ENCODE results near the gene CCNE1.
"Not testable (repeated sequence)": the region's sequence is repeated elsewhere in the genome, so short reads cannot be mapped to it uniquely, and the experiment has no call there.

Gene CCNE1

DNA sequence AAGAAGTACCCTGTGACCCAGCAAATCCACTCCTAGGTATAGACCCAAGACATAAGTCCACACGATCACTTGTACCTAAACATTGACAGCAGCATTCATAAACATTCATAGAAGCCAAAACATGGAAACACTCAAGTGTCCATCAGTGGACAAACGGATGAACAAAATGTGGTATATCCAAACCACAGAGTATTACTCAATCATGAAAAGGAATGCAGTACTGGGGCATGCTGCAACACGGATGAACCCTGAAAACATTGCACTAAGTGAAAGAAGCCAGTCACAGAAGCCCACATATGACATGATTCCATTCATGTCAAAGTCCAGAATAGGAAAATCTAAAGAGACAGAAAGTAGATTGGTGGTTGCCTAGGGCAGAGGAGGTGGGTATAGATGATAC lies 22.8 kb upstream of the CCNE1 start:
- DNase-seq: no peak

DNA sequence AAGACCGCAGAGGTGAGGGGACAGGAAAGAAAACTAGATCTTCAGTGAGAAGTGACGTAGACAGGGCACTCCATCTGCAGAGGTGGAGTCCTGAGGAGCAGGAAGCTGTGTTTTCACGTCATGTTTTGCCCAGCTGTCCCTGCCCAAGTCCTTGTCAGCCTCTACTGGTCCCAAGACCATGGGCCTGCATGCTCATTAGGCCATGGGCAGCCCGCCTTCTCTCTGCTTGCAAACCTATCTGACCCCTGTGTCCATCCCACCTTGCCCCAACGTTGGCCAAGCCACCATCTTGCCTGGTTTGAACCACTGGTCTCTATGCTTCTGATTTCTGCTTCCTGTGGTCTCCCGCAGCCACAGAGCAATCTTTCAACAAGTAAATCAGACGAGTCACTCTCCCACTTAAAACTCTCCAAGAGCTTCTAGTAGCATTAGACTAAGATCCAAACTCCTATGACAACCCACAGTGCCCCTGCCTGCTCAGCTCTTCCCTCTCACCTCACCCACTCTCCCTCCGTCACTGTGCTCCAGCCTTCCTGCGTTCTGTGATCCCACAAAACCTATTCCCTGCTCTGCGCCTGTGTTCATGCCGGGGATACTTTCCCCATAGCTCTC lies 18.6 kb upstream of the CCNE1 start:
- DNase-seq: no peak

DNA sequence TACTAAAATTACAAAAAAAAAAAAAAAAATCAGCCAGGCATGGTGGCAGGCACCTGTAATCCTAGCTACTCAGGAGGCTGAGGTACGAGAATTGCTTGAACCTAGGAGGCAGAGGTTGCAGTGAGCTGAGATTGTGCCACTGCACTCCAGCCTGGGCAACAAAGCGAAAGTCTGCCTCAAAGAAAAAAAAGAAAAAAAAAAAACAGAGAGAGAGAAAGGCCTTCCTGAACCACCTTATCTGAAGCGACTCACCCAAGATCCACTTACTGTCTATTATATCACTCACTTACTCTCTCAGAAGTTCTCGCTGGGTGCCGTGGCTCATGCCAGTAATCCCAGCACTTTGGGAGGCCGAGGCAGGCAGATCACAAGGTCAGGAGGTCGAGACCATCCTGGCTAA lies 17.3 kb upstream of the CCNE1 start:
- not testable (repeated sequence) for DNase-seq

DNA sequence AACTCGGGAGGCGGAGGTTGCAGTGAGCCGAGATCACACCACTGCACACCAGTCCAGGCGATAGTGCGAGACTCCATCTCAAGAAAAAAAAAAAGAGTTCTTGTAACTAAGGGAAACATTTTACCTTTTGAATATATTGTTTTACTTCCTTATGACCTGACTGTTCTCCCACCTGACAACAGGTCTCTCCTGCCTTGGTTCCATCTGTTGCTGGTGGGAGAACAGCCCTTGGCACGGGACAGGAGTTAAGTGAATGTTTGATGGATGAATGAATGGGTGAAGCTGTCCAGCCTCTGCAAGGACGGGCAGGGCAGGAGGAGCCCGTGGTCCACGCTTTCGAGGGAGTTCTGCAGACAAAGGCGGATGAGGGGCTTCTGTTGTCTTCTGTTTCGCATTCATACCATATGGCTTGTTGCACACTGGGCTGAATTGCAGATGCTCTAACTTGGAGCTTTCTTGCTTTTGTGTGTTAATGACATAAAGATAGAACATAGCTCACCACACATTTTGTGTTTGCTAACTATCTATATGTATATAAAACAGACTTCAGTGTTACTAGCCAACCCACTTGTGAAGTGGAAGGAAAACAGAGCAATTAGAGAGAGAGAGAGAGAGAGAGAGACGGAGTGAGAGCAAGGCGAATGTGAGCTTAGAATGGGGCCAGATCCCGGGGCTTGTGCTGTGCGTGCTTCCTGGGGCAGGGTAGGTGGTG lies 16.2 kb upstream of the CCNE1 start:
- no peak for DNase-seq

DNA sequence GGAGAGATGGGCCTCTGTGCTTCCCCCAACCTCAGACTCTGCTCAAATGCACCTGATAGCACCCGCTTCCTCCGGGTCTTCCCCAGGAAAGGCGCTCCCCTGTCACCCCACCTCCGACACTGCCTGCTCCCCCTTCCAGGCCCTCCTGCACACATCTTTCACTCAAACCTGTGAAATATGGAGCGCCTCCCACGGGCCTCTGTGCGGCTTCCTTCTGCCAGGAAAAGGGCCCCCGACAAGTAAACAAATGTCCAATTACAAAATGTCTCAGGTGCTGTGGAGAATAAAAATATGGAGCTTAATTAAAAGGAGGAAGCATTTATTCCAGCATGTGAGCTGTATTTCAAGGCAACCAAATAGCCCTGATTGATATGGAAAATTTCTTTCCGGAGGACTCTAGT lies 15.6 kb upstream of the CCNE1 start:
- no peak for DNase-seq

DNA sequence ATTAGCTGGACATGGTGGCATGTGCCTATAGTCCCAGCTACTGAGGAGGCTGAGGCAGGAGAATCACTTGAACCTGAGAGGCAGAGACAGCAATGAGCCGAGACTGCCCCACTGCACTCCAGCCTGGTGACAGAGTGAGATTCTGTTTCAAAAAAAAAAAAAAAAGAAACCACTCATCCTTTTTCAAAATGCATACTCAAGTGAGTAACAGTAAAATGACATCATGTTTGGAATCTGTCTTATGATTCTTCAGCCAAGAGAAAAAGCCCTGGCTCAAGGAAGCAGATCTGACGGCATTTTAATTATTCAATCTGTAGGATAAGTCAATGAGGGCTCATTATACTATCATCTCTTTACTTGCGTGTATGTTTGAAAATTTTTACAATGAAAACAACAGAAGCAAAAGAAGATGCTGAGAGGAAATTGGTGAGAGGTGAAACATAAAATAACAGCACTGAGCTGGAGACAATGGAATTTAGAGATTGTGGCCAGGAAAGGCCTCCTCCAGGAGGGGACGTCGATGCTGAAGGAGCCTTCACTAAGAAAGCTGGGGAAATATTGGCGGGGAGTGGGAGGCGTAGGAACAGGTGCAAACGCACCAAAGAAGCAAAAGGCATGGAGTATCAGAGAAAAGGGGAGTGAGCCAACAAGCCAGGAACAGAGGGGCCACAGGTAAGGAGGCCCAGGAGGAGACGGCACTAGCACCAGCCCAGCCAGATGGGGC lies 12.9 kb upstream of the CCNE1 start:
- no peak for DNase-seq

DNA sequence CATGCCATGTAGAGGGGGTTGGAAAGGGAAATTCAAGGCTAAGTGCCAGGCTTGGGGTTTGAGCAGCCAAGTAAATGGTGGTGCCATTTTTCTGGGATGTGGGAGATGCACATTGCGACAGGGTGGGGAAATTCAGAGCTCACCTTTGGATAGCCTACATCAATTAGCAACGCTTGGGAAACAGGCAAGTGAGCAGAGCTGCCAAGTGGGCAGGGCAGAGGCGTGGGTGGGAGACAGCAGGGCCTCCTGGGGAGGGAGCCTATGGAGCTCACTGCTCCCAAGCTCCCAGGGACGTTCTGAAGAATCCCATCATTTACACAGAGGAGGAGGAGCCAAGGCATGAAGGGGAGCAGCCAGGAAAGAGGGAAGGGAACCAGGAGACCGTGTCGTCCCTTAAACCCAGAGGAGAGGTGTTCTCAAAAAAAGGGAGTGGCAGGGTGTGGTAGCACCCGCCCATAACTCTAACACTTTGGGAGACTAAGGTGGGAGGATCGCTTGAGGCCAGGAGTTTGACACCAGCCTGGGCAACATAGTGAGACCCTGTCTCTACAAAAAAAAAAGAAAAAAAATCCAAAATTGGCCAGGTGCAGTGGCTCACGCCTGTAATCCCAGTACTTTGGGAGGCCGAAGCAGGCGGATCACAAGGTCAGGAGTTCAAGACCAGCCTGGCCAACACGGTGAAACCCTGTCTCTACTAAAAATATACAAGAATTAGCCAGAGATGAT lies 11.5 kb upstream of the CCNE1 start:
- DNase-seq: no peak

DNA sequence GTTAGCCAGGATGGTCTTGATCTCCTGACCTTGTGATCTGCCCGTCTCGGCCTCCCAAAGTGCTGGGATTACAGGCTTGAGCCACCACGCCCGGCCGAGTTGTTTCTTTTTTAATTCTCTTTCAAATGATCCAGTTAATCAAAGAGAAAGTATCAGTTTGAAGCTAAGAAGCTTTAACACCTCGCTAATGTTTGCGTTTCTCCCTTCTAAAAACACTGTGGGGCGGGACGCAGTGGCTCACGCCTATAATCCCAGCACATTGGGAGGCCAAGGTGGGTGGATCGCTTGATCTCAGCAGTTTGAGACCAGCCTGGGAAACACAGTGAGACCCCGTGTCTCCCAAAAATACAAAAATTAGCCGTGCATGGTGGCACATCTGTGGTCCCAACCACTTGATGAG lies 7.8 kb upstream of the CCNE1 start:
- not testable (repeated sequence) for DNase-seq

DNA sequence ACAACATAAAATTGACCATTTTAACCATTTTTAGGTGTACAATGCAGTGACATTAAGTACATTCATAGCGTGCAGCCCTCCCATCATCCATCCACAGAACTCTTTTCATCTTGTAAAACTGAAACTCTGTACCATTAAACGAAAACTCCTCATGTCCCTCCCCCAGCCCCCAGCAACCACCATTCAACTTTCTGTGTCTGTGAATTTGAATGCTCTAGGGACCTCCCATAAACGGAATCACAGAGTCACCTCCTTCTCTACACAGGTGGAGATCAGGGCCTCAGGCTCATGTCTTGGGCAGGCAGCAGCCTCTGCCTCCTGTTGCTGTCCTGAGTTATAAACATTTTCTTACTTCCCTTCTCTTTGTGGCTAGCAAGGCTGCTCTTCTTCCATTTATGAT lies 7.3 kb upstream of the CCNE1 start:
- DNase-seq: no peak

DNA sequence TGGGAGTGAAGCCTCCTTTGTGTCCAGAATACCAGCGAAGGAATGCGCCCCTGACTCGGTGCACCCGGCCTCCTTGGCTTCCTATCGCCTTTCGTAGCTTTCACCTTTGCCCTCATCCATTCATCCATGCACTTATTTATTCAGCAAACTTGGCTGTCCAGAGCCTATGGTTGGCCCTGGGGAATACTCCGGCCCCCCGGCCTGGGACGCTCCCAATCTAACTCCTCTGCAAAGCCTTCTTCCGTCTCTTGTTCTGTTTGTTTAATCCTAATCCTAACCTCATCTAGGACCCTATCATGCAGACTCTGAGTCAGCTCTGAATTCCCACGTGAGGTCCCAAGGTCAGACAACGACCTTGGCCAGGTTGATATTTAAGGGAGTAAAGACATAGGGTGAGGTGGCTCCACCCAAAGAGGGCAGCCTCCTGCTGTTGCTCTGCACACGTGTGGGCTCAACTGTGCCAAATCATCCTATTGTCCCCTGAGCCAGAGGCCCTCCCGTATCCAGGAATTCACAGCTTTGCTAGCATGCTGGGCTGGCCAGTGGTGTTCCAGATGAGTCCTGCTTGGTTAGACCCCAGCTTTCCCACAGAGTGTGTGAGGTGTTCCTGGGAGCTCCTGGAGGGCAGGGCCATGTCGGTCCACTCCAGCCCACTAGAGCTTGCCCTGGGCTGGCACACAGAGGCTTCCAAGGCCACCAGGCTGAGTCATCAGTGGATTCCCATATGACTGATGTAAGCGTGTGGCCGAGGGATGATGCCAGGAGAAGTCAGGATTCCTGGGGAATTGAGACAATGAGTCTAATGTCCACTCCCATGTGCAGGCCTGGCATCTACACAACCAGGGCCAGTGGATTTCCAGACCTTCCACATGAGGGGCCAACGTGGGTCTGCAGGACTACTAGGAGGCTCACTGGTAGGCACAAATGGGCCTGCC lies 6.5 kb upstream of the CCNE1 start:
- no peak for DNase-seq

DNA sequence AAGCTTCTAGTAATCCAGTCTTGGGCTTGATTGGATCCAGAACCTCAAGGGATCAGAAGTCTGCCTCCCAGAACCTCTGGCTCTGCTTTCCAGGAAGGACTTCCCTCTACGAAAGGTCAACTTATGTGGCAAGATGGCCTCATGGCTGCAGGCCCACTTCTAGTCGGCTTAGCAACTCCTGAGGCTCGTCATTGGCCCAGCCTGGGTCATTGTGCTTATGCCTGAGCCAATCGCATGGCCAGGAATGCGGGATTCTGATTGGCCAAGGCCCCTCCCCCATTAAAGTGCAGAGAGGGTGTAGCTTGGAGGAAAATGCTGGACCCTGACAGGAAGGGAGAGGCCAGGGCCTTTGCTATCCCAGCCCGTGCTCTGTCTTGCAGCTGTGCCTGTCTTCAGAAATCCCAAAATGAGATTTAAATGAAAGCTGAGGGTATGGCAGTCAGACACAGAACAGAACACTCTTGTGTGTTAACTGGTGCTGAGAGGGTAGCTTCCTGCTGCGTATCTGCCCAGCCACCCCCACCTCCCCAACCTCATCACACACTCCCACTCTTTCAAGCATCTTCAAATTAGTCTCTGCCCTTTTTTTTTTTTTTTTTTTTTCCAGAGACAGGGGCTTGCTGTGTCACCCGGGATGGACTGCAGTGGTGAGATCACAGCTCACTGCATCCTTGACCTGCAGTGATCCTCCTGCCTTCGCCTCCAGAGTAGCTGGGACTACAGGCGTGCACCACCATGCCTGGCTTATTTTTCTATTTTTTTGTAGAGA lies 5.5 kb upstream of the CCNE1 start:
- DNase-seq: no peak

DNA sequence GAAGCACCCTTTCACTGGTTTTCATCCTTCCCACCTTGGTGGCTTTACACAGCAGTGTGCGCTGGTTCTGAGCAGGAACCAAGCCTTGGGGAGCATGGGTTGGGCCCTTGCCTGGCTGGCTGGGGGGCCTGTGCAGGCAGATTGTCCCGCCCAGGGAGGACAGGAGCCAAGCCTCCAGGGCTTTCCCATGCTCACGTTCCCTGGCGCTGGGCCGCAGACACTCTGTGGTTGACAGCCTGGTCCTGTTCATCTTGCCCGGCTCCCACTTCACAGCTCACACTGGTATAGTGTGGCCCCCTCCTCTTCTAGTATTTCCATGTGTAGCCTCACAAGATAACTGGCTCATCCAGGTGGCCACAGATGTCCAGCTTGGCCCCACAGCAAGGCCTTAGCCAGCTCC lies 4.6 kb upstream of the CCNE1 start:
- no peak for DNase-seq

DNA sequence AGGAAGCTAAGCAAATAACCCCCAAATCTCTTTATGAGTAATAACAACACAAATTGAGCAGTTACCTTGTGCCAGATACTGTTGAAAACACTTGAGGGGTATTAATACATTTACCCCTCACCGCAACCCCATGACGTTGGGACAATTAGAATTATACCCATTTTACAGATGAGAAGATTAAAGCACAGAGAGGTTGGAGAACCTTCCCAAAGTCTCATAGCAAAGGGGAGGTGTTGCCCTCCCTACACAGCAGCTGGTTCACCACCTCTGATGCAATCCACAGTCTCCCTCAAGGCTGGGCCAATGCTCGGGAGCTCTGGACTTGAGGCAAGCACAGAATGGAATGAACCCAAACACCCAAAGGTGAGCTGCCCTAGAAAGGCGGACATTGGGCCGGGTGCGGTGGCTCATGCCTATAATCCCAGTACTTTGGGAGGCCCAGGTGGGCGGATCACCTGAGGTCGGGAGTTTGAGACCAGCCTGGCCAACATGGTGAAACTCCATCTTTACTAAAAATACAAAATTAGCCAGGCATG lies 3.9 kb upstream of the CCNE1 start:
- DNase-seq: no peak

DNA sequence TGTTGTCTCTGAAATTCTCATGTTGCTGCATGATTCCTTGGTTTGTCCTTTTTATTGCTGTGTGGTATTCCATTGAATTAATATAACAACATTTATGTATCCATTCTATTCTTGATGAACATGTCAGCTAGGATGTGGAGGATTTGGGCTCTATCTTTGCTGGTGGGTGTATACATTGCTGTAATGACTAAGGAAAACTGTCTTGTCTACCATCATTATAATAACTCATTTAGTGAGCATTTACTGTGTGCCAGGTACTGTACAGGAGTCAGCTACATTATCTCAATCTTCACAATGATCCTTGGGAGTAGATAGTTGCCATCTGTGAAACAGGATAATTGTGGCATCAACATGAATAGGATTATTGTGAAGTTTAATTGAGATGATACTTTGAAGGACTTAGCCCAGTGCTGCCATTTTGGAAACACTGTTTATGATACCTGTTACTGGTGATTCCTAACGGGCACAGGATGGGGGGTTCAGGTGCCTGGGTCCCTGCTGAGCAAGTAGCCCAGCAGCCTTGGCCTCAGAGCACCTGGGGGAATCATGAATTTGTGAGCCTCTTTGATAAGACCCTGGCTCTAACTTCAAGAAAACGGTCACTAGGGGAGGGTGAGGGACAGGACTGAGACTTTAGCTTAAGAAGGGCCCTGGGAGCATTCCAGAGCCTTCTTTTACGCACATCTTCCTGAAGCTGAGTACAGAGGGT lies 1.8 kb upstream of the CCNE1 start:
- no peak for DNase-seq

DNA sequence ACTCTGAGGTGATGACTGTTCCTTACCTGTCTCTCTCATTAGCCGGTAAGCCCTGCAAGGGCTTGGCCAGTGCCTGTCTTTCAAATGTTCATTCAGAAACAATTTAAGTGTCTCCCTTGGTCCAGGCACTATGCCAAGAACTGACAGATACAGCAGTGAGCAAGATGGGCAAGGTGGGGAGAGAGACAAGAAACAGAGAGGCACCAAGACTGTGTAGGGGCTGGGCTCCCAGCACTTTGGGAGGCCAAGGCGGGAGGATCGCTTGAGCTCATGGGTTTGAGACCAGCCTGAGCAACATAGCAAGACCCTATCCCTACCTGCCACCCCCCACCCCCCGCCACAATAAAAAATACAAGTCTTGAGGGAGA lies 1.3 kb upstream of the CCNE1 start:
- peak in 1 of 2 donors; percentile 12 for DNase-seq

DNA sequence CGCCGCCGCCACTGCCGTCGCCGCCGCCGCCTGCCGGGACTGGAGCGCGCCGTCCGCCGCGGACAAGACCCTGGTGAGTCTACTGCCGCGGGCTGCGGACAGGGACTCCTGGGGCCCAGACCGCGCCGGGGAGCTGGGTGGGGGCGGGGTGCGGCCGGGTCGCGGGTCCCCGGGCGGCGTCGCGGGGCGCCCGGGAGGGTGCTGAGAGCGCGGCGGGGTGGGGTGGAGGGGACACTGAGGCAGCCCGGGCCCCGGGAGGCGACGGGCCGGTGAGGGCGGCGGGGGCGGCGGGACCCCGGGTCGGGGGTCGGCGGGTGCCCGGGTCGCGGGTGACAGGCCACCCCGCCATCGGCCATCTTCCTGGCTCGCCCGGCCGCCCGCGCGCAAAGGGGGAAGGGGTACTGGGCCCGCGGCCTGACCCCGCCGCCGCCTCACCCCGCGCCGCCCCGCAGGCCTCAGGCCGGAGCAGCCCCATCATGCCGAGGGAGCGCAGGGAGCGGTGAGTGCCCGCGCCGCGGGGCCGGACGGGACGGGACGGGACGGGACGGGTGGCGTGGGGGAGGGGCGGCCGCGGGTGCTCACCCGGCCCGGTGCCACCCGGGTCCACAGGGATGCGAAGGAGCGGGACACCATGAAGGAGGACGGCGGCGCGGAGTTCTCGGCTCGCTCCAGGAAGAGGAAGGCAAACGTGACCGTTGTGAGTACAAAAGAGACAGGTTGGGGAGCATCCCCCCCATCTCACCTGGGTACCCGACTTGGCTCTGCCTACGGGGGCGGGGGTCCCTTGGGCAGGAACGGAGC lies 489 bp downstream of the CCNE1 start:
- no peak for DNase-seq

DNA sequence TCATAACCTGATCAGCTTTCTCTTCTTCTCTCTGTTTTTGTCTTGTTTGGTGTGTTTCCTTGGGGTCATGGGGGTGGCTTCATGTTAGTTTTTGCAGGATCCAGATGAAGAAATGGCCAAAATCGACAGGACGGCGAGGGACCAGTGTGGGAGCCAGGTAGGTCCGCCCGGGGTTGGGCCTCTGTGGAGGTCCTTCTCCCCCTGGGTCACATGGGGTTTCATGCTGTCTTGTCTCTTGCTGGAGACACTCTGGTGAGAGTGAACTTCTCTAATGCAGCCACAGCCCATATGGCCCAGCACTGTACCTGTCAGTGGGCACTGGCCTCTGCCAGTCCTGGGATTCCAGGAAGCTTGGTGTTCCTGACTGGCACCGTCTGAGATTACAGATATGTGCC lies 1.1 kb downstream of the CCNE1 start:
- no peak for DNase-seq

DNA sequence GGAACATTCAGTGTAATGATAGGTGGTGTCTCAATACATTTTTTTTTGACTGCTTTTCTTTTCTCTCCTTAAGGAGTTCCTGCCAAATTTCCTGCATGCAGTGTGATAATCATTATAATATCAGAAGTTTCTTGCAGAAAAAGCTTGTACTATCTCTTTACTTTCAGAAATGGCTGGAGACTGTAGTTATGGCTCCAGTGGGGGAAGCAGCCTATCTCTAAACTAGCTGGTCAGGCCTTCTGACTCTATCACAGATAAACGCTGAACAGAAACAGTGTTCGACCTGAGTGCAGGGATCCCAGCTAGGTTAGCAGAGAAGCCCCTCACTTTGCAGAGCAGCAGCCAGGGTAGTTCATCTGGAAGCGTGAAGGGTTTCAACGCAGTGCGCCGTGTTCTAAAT lies 1.9 kb downstream of the CCNE1 start:
- DNase-seq: no peak

DNA sequence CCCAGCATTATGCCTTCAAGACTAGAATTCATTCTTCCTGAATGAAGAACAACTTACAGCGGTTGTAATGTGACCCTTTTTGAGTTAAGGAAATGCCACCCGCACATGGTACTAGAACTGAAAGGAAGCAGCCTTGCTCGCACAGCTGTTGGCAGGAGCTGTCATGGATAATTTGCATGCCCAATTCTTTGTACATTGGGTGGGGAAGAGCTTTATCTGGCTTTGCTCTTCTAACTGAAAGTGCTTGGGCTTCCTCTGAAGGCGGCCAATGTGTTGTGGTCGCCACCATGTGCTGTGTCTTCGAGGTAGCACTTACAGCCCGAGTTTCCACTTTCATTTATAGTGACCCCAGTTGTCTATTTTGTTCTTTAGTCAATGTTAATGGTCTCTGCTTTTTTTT lies 3.4 kb downstream of the CCNE1 start:
- DNase-seq: no peak

DNA sequence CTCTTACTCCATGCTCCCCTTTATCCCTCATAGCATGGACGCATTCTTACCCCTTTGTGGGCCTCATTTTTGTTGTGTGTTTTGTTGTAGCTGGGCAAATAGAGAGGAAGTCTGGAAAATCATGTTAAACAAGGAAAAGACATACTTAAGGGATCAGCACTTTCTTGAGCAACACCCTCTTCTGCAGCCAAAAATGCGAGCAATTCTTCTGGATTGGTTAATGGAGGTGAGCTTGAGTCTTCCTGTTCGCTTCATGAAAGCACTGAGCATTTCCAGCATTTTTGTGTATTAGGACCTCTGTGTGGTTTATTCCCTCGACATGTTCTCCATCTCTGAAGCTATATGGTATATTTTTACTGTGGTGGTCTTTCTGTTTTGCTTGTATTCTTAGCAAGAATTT lies 5.5 kb downstream of the CCNE1 start:
- DNase-seq: no peak
